ENCODE measurements around the gene OSGEP. TPM values are rescaled to one million over a fixed set of nuclear protein-coding genes. Genes with fewer than 3 reads are reported as not detected.

OSGEP gene
- total RNA-seq, 1 experiment from 2014 or later = 54.4 TPM

- no peak for DNase-seq (ENCODE audit: low spot score)
Measured at GRCh38 chr14:20400589-20400964, 54.0 kb downstream of the OSGEP start.

DNA sequence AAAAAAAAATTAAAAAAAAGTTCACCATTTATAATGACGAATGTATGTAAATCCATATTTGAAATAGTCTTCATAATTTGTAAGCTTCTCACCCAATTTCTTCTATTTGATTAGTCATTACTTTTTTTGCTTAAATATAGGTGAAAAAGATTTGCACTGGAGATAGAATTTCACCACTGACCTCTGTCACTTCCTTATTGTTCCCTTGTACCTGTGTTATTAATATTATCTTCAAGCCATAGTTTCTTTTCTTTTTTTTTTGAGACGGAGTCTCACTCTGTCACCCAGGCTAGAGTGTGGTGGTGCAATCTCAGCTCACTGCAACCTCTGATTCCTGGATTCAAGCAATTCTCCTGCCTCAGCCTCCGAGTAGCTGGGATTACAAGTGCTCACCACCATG lies 57.1 kb downstream of the OSGEP start:
- DNase-seq (ENCODE audit: low spot score) = no peak

Other genes starting within 250 kb of the OSGEP start
- gene OR11H6, start 231.1 kb downstream of the OSGEP start, total RNA-seq (2014; rRNA removed; shearing (Covaris generic)) = not detected in 2 replicates
- gene OR11H7, start 225.8 kb downstream of the OSGEP start, total RNA-seq (2014; rRNA removed; shearing (Covaris generic)) = not detected in 2 replicates
- gene OR11H4, start 215.5 kb downstream of the OSGEP start, total RNA-seq (2014; rRNA removed; shearing (Covaris generic)) = not detected in 2 replicates
- gene TTC5, start 148.9 kb downstream of the OSGEP start, total RNA-seq (2014; rRNA removed; shearing (Covaris generic)) = 10.6 and 16.8 TPM in 2 replicates
- gene CCNB1IP1, start 121.5 kb downstream of the OSGEP start, total RNA-seq (2014; rRNA removed; shearing (Covaris generic)) = 28.6 and 30.3 TPM in 2 replicates
- 17.5 and 20.1 TPM in 2 replicates for gene PARP2, start 111.2 kb downstream of the OSGEP start, total RNA-seq (2014; rRNA removed; shearing (Covaris generic))
- 4.8 and 9.0 TPM in 2 replicates for gene TEP1, start 41.3 kb downstream of the OSGEP start, total RNA-seq (2014; rRNA removed; shearing (Covaris generic))
- not detected in 2 replicates for gene KLHL33, start 18.6 kb downstream of the OSGEP start, total RNA-seq (2014; rRNA removed; shearing (Covaris generic))
- gene APEX1, start 414 bp upstream of the OSGEP start, total RNA-seq (2014; rRNA removed; shearing (Covaris generic)) = 96.7 and 99.1 TPM in 2 replicates
- gene PIP4P1, start 6.6 kb upstream of the OSGEP start, total RNA-seq (2014; rRNA removed; shearing (Covaris generic)) = 13.5 and 18.7 TPM in 2 replicates
- gene PNP, start 14.6 kb upstream of the OSGEP start, total RNA-seq (2014; rRNA removed; shearing (Covaris generic)) = 41.8 and 43.5 TPM in 2 replicates
- gene RNASE10, start 50.7 kb upstream of the OSGEP start, total RNA-seq (2014; rRNA removed; shearing (Covaris generic)) = not detected in 2 replicates
- not detected in 2 replicates for gene RNASE9, start 106.2 kb upstream of the OSGEP start, total RNA-seq (2014; rRNA removed; shearing (Covaris generic))
- not detected in 2 replicates for gene RNASE11, start 133.2 kb upstream of the OSGEP start, total RNA-seq (2014; rRNA removed; shearing (Covaris generic))
- gene RNASE12, start 136.6 kb upstream of the OSGEP start, total RNA-seq (2014; rRNA removed; shearing (Covaris generic)) = not detected in 2 replicates
- gene OR6S1, start 186.9 kb upstream of the OSGEP start, total RNA-seq (2014; rRNA removed; shearing (Covaris generic)) = not detected in 2 replicates
- gene RNASE4, start 229.7 kb upstream of the OSGEP start, total RNA-seq (2014; rRNA removed; shearing (Covaris generic)) = 0.91 and 1.1 TPM in 2 replicates
- 0.07 and 0.17 TPM in 2 replicates for gene ANG, start 234.0 kb upstream of the OSGEP start, total RNA-seq (2014; rRNA removed; shearing (Covaris generic))